ENCODE results near the gene CLSTN2. TPM values are rescaled to one million over a fixed set of nuclear protein-coding genes. Genes with fewer than 3 reads are reported as not detected.

CLSTN2 gene
- total and polyA plus RNA-seq, 2 of the 4 experiments (the other 2 are of a cell fraction): under 0.01 to 0.07 TPM

DNA sequence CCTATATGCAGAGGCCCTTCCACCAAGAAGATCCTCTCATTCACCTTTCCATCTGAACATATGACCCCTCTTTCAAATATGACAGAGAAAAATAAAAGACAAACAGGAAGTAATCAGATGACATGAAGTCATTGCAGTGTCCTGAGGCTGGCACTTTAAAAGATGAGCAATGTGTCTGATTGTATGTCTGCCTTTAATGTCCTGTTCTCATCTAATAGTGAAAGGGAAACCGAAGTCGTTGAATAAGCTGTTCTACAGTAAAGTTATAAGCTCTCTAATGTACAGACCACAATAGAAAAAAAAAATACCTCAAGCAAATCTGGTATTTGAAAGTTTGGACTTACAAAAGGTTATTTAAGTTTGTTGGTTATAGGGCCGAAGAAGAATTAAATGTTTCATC, 243.0 kb downstream of the CLSTN2 start:
- H3K56ac ChIP-seq (ENCODE audit: extremely low read depth, insufficient read depth, low read length): no peak overlapping the region
- H2AFZ ChIP-seq (replicated peaks; ENCODE audit: low read length, poor library complexity): no peak overlapping the region
- intact Hi-C loops (cut with micrococcal nuclease): no loop called here
- H2BK15ac ChIP-seq (ENCODE audit: low read depth, low read length): no peak overlapping the region
- H2BK5ac ChIP-seq (ENCODE audit: low read depth, low read length, poor library complexity, severe bottlenecking): no peak overlapping the region
- H3K4me3 ChIP-seq (ENCODE audit: insufficient read depth, low read depth, low read length): no peak overlapping the region
- dilution Hi-C loops (cut with HindIII; ENCODE audit: low sequenced_read_pairs, unreplicated experiment): no loop called here
- TF ChIP-seq CHD1 (IDR thresholded peaks at IDR 0.05; ENCODE audit: low read depth, low read length) (no peak), MAFK (IDR thresholded peaks at IDR 0.05; ENCODE audit: low read depth, low read length) (no peak), BHLHE40 (IDR thresholded peaks at IDR 0.05; ENCODE audit: low read depth, low read length) (no peak), NFE2L2 (IDR thresholded peaks at IDR 0.05; ENCODE audit: low read depth, low read length) (no peak), RFX5 (IDR thresholded peaks at IDR 0.05; ENCODE audit: low read depth, low read length) (no peak), POLR2A (IDR thresholded peaks at IDR 0.05; ENCODE audit: low read depth, low read length) (no peak), CEBPB (IDR thresholded peaks at IDR 0.05; ENCODE audit: low read depth, low read length) (no peak), MXI1 (IDR thresholded peaks at IDR 0.05; ENCODE audit: borderline replicate concordance, low read depth, low read length) (no peak), RCOR1 (IDR thresholded peaks at IDR 0.05; ENCODE audit: insufficient replicate concordance, low read length) (no peak), MAZ (IDR thresholded peaks at IDR 0.05; ENCODE audit: borderline replicate concordance, low read depth, low read length) (no peak), FOS (IDR thresholded peaks at IDR 0.05; ENCODE audit: low read depth, low read length) (no peak), RAD21 (IDR thresholded peaks at IDR 0.05; ENCODE audit: low read length) (no peak), SMC3 (IDR thresholded peaks at IDR 0.05; ENCODE audit: low read depth, low read length) (no peak)
- TF ChIP-seq, protein P1, sequence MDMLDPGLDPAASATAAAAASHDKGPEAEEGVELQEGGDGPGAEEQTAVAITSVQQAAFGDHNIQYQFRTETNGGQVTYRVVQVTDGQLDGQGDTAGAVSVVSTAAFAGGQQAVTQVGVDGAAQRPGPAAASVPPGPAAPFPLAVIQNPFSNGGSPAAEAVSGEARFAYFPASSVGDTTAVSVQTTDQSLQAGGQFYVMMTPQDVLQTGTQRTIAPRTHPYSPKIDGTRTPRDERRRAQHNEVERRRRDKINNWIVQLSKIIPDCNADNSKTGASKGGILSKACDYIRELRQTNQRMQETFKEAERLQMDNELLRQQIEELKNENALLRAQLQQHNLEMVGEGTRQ (IDR thresholded peaks at IDR 0.05; ENCODE audit: low read depth, low read length): no peak
- TF ChIP-seq, protein P2, sequence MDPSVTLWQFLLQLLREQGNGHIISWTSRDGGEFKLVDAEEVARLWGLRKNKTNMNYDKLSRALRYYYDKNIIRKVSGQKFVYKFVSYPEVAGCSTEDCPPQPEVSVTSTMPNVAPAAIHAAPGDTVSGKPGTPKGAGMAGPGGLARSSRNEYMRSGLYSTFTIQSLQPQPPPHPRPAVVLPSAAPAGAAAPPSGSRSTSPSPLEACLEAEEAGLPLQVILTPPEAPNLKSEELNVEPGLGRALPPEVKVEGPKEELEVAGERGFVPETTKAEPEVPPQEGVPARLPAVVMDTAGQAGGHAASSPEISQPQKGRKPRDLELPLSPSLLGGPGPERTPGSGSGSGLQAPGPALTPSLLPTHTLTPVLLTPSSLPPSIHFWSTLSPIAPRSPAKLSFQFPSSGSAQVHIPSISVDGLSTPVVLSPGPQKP (IDR thresholded peaks at IDR 0.05; ENCODE audit: borderline replicate concordance, low read depth, low read length): no peak
- TF ChIP-seq, protein P3, sequence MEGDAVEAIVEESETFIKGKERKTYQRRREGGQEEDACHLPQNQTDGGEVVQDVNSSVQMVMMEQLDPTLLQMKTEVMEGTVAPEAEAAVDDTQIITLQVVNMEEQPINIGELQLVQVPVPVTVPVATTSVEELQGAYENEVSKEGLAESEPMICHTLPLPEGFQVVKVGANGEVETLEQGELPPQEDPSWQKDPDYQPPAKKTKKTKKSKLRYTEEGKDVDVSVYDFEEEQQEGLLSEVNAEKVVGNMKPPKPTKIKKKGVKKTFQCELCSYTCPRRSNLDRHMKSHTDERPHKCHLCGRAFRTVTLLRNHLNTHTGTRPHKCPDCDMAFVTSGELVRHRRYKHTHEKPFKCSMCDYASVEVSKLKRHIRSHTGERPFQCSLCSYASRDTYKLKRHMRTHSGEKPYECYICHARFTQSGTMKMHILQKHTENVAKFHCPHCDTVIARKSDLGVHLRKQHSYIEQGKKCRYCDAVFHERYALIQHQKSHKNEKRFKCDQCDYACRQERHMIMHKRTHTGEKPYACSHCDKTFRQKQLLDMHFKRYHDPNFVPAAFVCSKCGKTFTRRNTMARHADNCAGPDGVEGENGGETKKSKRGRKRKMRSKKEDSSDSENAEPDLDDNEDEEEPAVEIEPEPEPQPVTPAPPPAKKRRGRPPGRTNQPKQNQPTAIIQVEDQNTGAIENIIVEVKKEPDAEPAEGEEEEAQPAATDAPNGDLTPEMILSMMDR (conservative IDR thresholded peaks at IDR 0.05; ENCODE audit: low read depth, low read length): no peak
- no peak overlapping the region for H4K5ac ChIP-seq (ENCODE audit: low read depth, low read length)
- in situ Hi-C loops (cut with MboI; ENCODE audit: low sequenced_read_pairs): no loop called here
- BruUV-seq (replicated peaks): no TSS peak
- H3K18ac ChIP-seq (ENCODE audit: low read depth, low read length): no peak overlapping the region
- no peak overlapping the region for H4K91ac ChIP-seq (ENCODE audit: insufficient read depth, low read depth, low read length)
- no peaks in the 10 kb centered on the region for H3K9me1 ChIP-seq (ENCODE audit: insufficient read depth, low read length)
- H3K9ac ChIP-seq (ENCODE audit: low read depth, low read length): no peak overlapping the region
- no peak overlapping the region for H2AK9ac ChIP-seq (replicated peaks; ENCODE audit: low read depth, low read length, poor library complexity)
- H3K4me2 ChIP-seq (ENCODE audit: low read depth, low read length): no peak overlapping the region
- H3K27me3 ChIP-seq (ENCODE audit: control insufficient read depth, insufficient read depth, low read length): no peaks in the 10 kb centered on the region
- no peak overlapping the region for H4K8ac ChIP-seq (ENCODE audit: low read depth in 2 of 2, low read length in 2 of 2)
- no peak overlapping the region for H3K4ac ChIP-seq (ENCODE audit: low read depth, low read length)
- H2BK120ac ChIP-seq (ENCODE audit: low read depth, low read length): no peak overlapping the region
- no peak overlapping the region for H2AK5ac ChIP-seq (ENCODE audit: low read depth, low read length)
- CTCF ChIA-PET: no interaction called here
- no peaks in the 10 kb centered on the region for H3K4me1 ChIP-seq (ENCODE audit: control insufficient read depth, insufficient read depth, low read length)
- no peaks in the 10 kb centered on the region for H4K20me1 ChIP-seq (ENCODE audit: insufficient read depth, low read length)
- H3K27ac ChIP-seq (ENCODE audit: insufficient read depth, low read length): no peak overlapping the region
- H3K9me3 ChIP-seq (ENCODE audit: control insufficient read depth, insufficient read depth, low read length): no peaks in the 10 kb centered on the region
- ATAC-seq (ENCODE audit: low read depth) (no peak), DNase-seq (no peak)
- no peaks in the 10 kb centered on the region for H3K36me3 ChIP-seq (ENCODE audit: control insufficient read depth, insufficient read depth, low read length)
- no peak overlapping the region for H3K14ac ChIP-seq (replicated peaks; ENCODE audit: low read depth, low read length)
- H3K23ac ChIP-seq (ENCODE audit: low read depth, low read length): no peak overlapping the region
- H3K79me1 ChIP-seq (ENCODE audit: low read depth in 1 of 2, low read length in 2 of 2): no peaks in the 10 kb centered on the region
- no CpG with 5 or more reads among the region's 3 CpGs for WGBS, 2 experiments (ENCODE audit: extremely low coverage in 2 of 2, insufficient read length in 1 of 2)
- H2BK20ac ChIP-seq (ENCODE audit: low read depth, low read length): no peak overlapping the region
- POLR2A ChIA-PET (ENCODE audit: unreplicated experiment): no interaction called here

Data from IMR-90 (cell line).